ENCODE measurements around the gene EGR4. TPM values are rescaled to one million over a fixed set of nuclear protein-coding genes. Genes with fewer than 3 reads are reported as not detected.

The EGR4 gene
- not detected in 3 replicates for total RNA-seq
- long read RNA-seq, partial matches to known transcripts = 0 of 1 reads
- long read RNA-seq, other reads (novel, unspliced or antisense) = 0 of 1 reads

GRCh38 chr2:73293534-73294171 lies at the start of gene EGR4:
EGR4 (minus strand) TSS chr2:73293548; CDS start chr2:73293317, 231 bp downstream.
- DNase-seq (ENCODE audit: low spot score) = no peak
- Mint-ChIP-seq H3K36me3 (ENCODE audit: low read depth) (no peaks in the 10 kb centered on the region), H3K27ac (ENCODE audit: unreplicated experiment) (no peak within 1 kb of the TSS), H3K27me3 (ENCODE audit: low read depth) (peaks cover 75% of the 10 kb centered on the region), H3K4me1 (ENCODE audit: low read depth) (peaks cover 6% of the 10 kb centered on the region), H3K4me3 (ENCODE audit: unreplicated experiment) (peak within 1 kb of the TSS; percentile 60), H3K9me3 (ENCODE audit: low read depth) (no peaks in the 10 kb centered on the region)
- no peak for TF ChIP-seq CTCF (IDR thresholded peaks at IDR 0.05)

GRCh38 chr2:73341039-73341438 lies 47.7 kb upstream of the EGR4 start:
- H3K36me3 Mint-ChIP-seq (ENCODE audit: low read depth) = no peaks in the 10 kb centered on the region
- H3K27ac Mint-ChIP-seq (ENCODE audit: unreplicated experiment) = no peak overlapping the region
- H3K27me3 Mint-ChIP-seq (ENCODE audit: low read depth) = peaks cover 25% of the 10 kb centered on the region
- no peaks in the 10 kb centered on the region for H3K9me3 Mint-ChIP-seq (ENCODE audit: low read depth)
- no peaks in the 10 kb centered on the region for H3K4me1 Mint-ChIP-seq (ENCODE audit: low read depth)
- H3K4me3 Mint-ChIP-seq (ENCODE audit: unreplicated experiment) = no peak overlapping the region
- DNase-seq (ENCODE audit: low spot score) = no peak
- no peak for TF ChIP-seq CTCF (IDR thresholded peaks at IDR 0.05)

- Mint-ChIP-seq H3K9me3 (ENCODE audit: low read depth) (peaks cover 10% of the 10 kb centered on the region), H3K4me1 (ENCODE audit: low read depth) (no peaks in the 10 kb centered on the region), H3K4me3 (ENCODE audit: unreplicated experiment) (no peak overlapping the region), H3K36me3 (ENCODE audit: low read depth) (no peaks in the 10 kb centered on the region), H3K27ac (ENCODE audit: unreplicated experiment) (no peak overlapping the region), H3K27me3 (ENCODE audit: low read depth) (peaks cover 15% of the 10 kb centered on the region)
- no peak for TF ChIP-seq CTCF (IDR thresholded peaks at IDR 0.05)
- DNase-seq (ENCODE audit: low spot score) = no peak
These were observed 45.9 kb upstream of the EGR4 start for GRCh38 chr2:73339201-73339600.

- TF ChIP-seq CTCF (IDR thresholded peaks at IDR 0.05) = no peak
- H3K27me3 Mint-ChIP-seq (ENCODE audit: low read depth) = peaks cover 24% of the 10 kb centered on the region
- H3K9me3 Mint-ChIP-seq (ENCODE audit: low read depth) = peaks cover 17% of the 10 kb centered on the region
- H3K4me1 Mint-ChIP-seq (ENCODE audit: low read depth) = no peaks in the 10 kb centered on the region
- no peaks in the 10 kb centered on the region for H3K36me3 Mint-ChIP-seq (ENCODE audit: low read depth)
- H3K4me3 Mint-ChIP-seq (ENCODE audit: unreplicated experiment) = no peak overlapping the region
- no peak overlapping the region for H3K27ac Mint-ChIP-seq (ENCODE audit: unreplicated experiment)
- DNase-seq (ENCODE audit: low spot score) = no peak
These were observed 44.5 kb upstream of the EGR4 start for GRCh38 chr2:73337828-73338227.

- no peaks in the 10 kb centered on the region for H3K36me3 Mint-ChIP-seq (ENCODE audit: low read depth)
- H3K27me3 Mint-ChIP-seq (ENCODE audit: low read depth) = peaks cover 32% of the 10 kb centered on the region
These were observed 41.3 kb upstream of the EGR4 start for GRCh38 chr2:73334620-73335019.

More at GRCh38 chr2:73334620-73335019, 41.3 kb upstream of the EGR4 start:
- Mint-ChIP-seq H3K9me3 (ENCODE audit: low read depth) (peaks cover 17% of the 10 kb centered on the region), H3K27ac (ENCODE audit: unreplicated experiment) (no peak overlapping the region), H3K4me1 (ENCODE audit: low read depth) (no peaks in the 10 kb centered on the region), H3K4me3 (ENCODE audit: unreplicated experiment) (no peak overlapping the region)
- no peak for DNase-seq (ENCODE audit: low spot score)
- no peak for TF ChIP-seq CTCF (IDR thresholded peaks at IDR 0.05)

Data from chondrocyte (in vitro differentiated cells).